HFF-Myc (cell line): ENCODE data around the gene GIN1.
"Not testable (repeated sequence)": the region's sequence is repeated elsewhere in the genome, so short reads cannot be mapped to it uniquely, and the experiment has no call there.

ENCODE experiments used
- DNase-seq: peaks from one replicate; pipeline ENCODE4 v3.0.0-alpha.2; 2011; ENCODE audit warnings: low read depth; ENCODE audit errors: extremely low read depth
- H3K4me3 ChIP-seq: replicated peaks from 2 replicates; pipeline ENCODE4 v1.5.1; 2011; ENCODE audit warnings: low read depth, mild to moderate bottlenecking, control low read depth, low read length
- CTCF ChIP-seq: IDR thresholded peaks from 2 replicates; pipeline ENCODE4 v1.5.1; 2012; ENCODE audit warnings: mild to moderate bottlenecking, low read depth, low read length, control low read depth; ENCODE audit errors: missing control alignments

The GIN1 gene

GRCh38 chr5:103066326-103066725 lies 53.6 kb downstream of the GIN1 start:
- TF ChIP-seq CTCF, result no peak
- no peak for DNase-seq
- H3K4me3 ChIP-seq, result no peak overlapping the region

GRCh38 chr5:103060424-103060954 lies 59.4 kb downstream of the GIN1 start:
- H3K4me3 ChIP-seq, result no peak overlapping the region
- TF ChIP-seq CTCF, result no peak
- no peak for DNase-seq

- TF ChIP-seq CTCF, result no peak
- no peak for DNase-seq
- no peak overlapping the region for H3K4me3 ChIP-seq
These were observed 60.4 kb downstream of the GIN1 start for GRCh38 chr5:103059525-103059924.

- TF ChIP-seq CTCF, result no peak
- H3K4me3 ChIP-seq, result no peak overlapping the region
- no peak for DNase-seq
These were observed 62.5 kb downstream of the GIN1 start for GRCh38 chr5:103057208-103058130.

GRCh38 chr5:103046706-103047105 lies 73.2 kb downstream of the GIN1 start:
- not testable (repeated sequence) for DNase-seq

GRCh38 chr5:103041071-103041676 lies 78.8 kb downstream of the GIN1 start:
- TF ChIP-seq CTCF, result no peak
- peak; percentile 17 for DNase-seq
- no peak overlapping the region for H3K4me3 ChIP-seq

More at GRCh38 chr5:103046706-103047105, 73.2 kb downstream of the GIN1 start:
- not testable (repeated sequence) for H3K4me3 ChIP-seq
